Mucosa of rectum (tissue), 2 donors: ENCODE results near the gene EIF2D.

Experiments
- H3K27ac ChIP-seq, 2 donors: one replicate each; pipeline ENCODE4 v1.7.0; 2013; ENCODE audit warnings: inconsistent platforms in 2 of 2, low read depth in 2 of 2, low read length in 2 of 2
- H3K27me3 ChIP-seq, 2 donors: one replicate each; pipeline ENCODE4 v1.7.0; 2013; ENCODE audit warnings: low read length in 2 of 2; ENCODE audit not compliant: control insufficient read depth in 2 of 2, insufficient read depth in 2 of 2
- H3K36me3 ChIP-seq, 2 donors: one replicate each; pipeline ENCODE4 v1.7.0; 2013; ENCODE audit warnings: low read length in 2 of 2; ENCODE audit not compliant: control insufficient read depth in 2 of 2, insufficient read depth in 2 of 2
- H3K4me1 ChIP-seq, 2 donors: one replicate each; pipeline ENCODE4 v1.7.0; 2013; ENCODE audit warnings: low read length in 2 of 2, mild to moderate bottlenecking in 1 of 2; ENCODE audit not compliant: control insufficient read depth in 2 of 2, insufficient read depth in 2 of 2
- H3K4me3 ChIP-seq, 2 donors: one replicate each; pipeline ENCODE4 v1.7.0; 2013; ENCODE audit warnings: low read length in 2 of 2
- H3K9ac ChIP-seq, 2 donors: one replicate each; pipeline ENCODE4 v1.7.0; 2013; ENCODE audit warnings: low read length in 2 of 2, low read depth in 1 of 2, mild to moderate bottlenecking in 1 of 2
- H3K9me3 ChIP-seq, 2 donors: one replicate each; pipeline ENCODE4 v1.7.0; 2013; ENCODE audit warnings: low read length in 2 of 2; ENCODE audit not compliant: control insufficient read depth in 2 of 2
- donor health status: healthy.
- donor health status: Normal muscosa, but diverticular disease.

EIF2D gene

GRCh38 chr1:206559672-206559995 is 52.6 kb downstream of the EIF2D start:
- peak overlapping the region; percentile 46 to 85 for H3K27ac ChIP-seq
- no peaks in the 10 kb centered on the region for H3K9me3 ChIP-seq
- peak overlapping the region; percentile 70 for H3K9ac ChIP-seq
- H3K4me1 ChIP-seq = peaks cover 46 to 56% of the 10 kb centered on the region in 2 donors
- no peaks in the 10 kb centered on the region for H3K27me3 ChIP-seq
- H3K36me3 ChIP-seq = peaks cover 0 to 4% of the 10 kb centered on the region in 2 donors
- peak overlapping the region; percentile 5 to 83 for H3K4me3 ChIP-seq

- Histone ChIP-seq H3K9ac (peak overlapping the region; percentile 70 to 72), H3K9me3 (no peaks in the 10 kb centered on the region), H3K36me3 (peaks cover 0 to 4% of the 10 kb centered on the region in 2 donors), H3K27me3 (no peaks in the 10 kb centered on the region), H3K27ac (peak overlapping the region; percentile 66 to 85), H3K4me3 (peak overlapping the region; percentile 67 to 83), H3K4me1 (peaks cover 46 to 50% of the 10 kb centered on the region in 2 donors)
Measured at GRCh38 chr1:206558794-206559671, 53.2 kb downstream of the EIF2D start.

- Histone ChIP-seq H3K36me3 (no peaks in the 10 kb centered on the region), H3K9ac (peak overlapping the region; percentile 70 to 72), H3K9me3 (no peaks in the 10 kb centered on the region), H3K27me3 (no peaks in the 10 kb centered on the region), H3K27ac (peak overlapping the region; percentile 66 to 85), H3K4me1 (peaks cover 40 to 42% of the 10 kb centered on the region in 2 donors), H3K4me3 (peak overlapping the region; percentile 67 to 83)
Measured at GRCh38 chr1:206557636-206558473, 54.4 kb downstream of the EIF2D start.

- no peaks in the 10 kb centered on the region for H3K27me3 ChIP-seq
- H3K4me1 ChIP-seq = peaks cover 35 to 41% of the 10 kb centered on the region in 2 donors
- H3K9me3 ChIP-seq = no peaks in the 10 kb centered on the region
- peak overlapping the region; percentile 70 to 72 for H3K9ac ChIP-seq
- no peaks in the 10 kb centered on the region for H3K36me3 ChIP-seq
- peak overlapping the region; percentile 66 to 85 for H3K27ac ChIP-seq
- H3K4me3 ChIP-seq = peak overlapping the region; percentile 67 to 83
Measured at GRCh38 chr1:206556750-206557635, 55.3 kb downstream of the EIF2D start.

GRCh38 chr1:206556047-206556749 is 56.1 kb downstream of the EIF2D start:
- Histone ChIP-seq H3K36me3 (no peaks in the 10 kb centered on the region), H3K9ac (peak overlapping the region in 1 of 2 donors; percentile 34), H3K27ac (peak overlapping the region in 1 of 2 donors; percentile 35), H3K4me3 (peak overlapping the region in 1 of 2 donors; percentile 21), H3K9me3 (no peaks in the 10 kb centered on the region), H3K27me3 (no peaks in the 10 kb centered on the region), H3K4me1 (peaks cover 31 to 39% of the 10 kb centered on the region in 2 donors)

GRCh38 chr1:206555473-206555935 is 56.8 kb downstream of the EIF2D start:
- H3K4me1 ChIP-seq = peaks cover 25 to 37% of the 10 kb centered on the region in 2 donors
- H3K9me3 ChIP-seq = no peaks in the 10 kb centered on the region
- H3K27me3 ChIP-seq = no peaks in the 10 kb centered on the region
- peak overlapping the region in 1 of 2 donors; percentile 34 for H3K9ac ChIP-seq
- H3K36me3 ChIP-seq = no peaks in the 10 kb centered on the region
- H3K4me3 ChIP-seq = no peak overlapping the region
- H3K27ac ChIP-seq = peak overlapping the region in 1 of 2 donors; percentile 35

GRCh38 chr1:206554701-206555472 is 57.4 kb downstream of the EIF2D start:
- no peaks in the 10 kb centered on the region for H3K36me3 ChIP-seq
- H3K9me3 ChIP-seq = no peaks in the 10 kb centered on the region
- no peak overlapping the region for H3K27ac ChIP-seq
- H3K27me3 ChIP-seq = no peaks in the 10 kb centered on the region
- peaks cover 19 to 31% of the 10 kb centered on the region in 2 donors for H3K4me1 ChIP-seq
- H3K9ac ChIP-seq = no peak overlapping the region
- H3K4me3 ChIP-seq = no peak overlapping the region

- Histone ChIP-seq H3K4me3 (no peak overlapping the region), H3K27me3 (no peaks in the 10 kb centered on the region), H3K9me3 (no peaks in the 10 kb centered on the region), H3K36me3 (no peaks in the 10 kb centered on the region), H3K9ac (no peak overlapping the region), H3K27ac (no peak overlapping the region), H3K4me1 (peaks cover 16 to 25% of the 10 kb centered on the region in 2 donors)
Measured at GRCh38 chr1:206554211-206554610, 58.1 kb downstream of the EIF2D start.
